Activated T-cell treated with anti-CD3 and anti-CD28 coated beads for 4 hours (primary cell): ENCODE data around the gene PDE6D.
"Not testable (repeated sequence)": the region's sequence is repeated elsewhere in the genome, so short reads cannot be mapped to it uniquely, and the experiment has no call there.

ENCODE experiments used
- DNase-seq: peaks from one replicate; pipeline ENCODE4 v3.0.0-alpha.2; 2020

PDE6D gene

GRCh38 chr2:231769170-231770136 is 11.6 kb downstream of the PDE6D start:
- no peak for DNase-seq

DNA sequence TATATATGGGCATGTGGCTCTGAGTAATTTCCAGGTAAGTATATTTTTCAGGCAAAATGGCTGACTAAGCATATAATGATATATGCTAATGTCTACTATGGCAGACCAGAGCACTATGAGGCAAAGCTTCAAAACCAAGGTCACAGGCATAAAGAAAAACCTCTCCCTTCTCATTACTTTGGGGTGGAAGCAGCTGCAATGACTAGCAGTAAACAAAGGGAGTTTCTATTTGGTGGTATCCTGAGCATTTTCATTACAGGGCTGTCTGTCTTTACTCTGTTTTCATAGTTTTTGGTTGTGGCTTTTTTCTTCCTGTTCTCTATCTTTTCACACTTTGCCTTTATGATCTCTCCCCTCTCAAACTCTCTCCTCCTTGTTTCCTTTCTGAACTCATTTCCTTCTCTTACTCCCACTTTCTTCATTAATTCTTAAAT is 15.6 kb downstream of the PDE6D start:
- no peak for DNase-seq

- DNase-seq = no peak
These were observed 16.3 kb downstream of the PDE6D start for GRCh38 chr2:231764760-231765159.

DNA sequence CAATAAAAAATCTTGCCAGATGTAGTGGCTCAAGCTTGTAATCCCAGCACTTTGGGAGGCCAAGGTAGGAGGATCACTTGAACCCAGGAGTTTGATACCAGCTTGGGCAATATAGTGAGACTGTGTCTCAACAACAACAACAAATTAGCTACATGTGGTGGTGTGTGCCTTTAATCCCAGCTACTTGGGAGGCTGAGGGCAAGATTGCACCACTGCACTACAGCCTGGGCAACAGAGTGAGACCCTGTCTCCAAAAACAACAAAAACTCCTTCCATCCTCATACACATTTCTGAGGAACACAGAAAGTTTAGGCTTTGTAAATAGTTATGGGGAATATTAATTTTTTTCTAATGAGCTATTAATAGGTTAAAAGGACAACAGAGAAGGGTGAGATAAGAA is 17.0 kb downstream of the PDE6D start:
- no peak for DNase-seq

DNA sequence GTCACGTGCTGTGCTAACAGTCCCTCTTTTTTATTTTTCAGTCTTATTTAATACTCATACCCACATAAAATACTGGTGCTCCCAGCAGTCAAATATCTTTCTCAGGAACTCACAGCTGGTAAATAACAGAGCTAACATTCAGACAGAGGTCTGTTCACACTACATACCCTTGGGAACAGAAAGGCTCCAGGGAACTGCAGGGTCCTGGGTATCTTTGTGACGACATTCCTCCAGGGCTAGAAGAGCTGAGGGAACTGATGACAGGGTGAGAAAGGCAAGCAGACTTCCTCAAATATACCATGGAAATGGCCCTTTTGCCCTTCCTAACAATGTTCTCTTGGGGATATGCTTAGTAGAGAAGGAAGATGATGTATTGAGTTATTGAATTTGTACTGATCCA is 19.3 kb downstream of the PDE6D start:
- DNase-seq = no peak

DNA sequence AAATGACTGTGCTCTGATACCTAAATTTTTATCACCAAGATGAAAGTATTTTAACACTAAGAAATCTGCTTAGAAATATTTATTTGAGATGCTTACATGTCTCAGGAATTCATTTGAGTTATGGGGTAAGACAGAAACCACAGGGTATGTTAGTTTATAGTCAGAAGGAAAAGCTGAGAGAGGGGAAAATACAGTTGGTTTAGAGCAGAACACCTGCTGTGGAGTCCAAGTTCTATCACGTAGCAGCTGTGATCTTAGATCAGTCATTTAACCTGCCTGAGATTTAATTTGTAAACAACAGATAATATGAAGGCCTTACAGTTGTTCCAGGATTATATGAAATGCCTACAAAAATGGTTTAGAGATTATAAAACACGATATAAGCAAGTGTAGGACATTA is 29.0 kb downstream of the PDE6D start:
- DNase-seq = no peak

GRCh38 chr2:231751042-231751815 is 29.9 kb downstream of the PDE6D start:
- no peak for DNase-seq

GRCh38 chr2:231749016-231749415 is 32.1 kb downstream of the PDE6D start:
- not testable (repeated sequence) for DNase-seq

DNA sequence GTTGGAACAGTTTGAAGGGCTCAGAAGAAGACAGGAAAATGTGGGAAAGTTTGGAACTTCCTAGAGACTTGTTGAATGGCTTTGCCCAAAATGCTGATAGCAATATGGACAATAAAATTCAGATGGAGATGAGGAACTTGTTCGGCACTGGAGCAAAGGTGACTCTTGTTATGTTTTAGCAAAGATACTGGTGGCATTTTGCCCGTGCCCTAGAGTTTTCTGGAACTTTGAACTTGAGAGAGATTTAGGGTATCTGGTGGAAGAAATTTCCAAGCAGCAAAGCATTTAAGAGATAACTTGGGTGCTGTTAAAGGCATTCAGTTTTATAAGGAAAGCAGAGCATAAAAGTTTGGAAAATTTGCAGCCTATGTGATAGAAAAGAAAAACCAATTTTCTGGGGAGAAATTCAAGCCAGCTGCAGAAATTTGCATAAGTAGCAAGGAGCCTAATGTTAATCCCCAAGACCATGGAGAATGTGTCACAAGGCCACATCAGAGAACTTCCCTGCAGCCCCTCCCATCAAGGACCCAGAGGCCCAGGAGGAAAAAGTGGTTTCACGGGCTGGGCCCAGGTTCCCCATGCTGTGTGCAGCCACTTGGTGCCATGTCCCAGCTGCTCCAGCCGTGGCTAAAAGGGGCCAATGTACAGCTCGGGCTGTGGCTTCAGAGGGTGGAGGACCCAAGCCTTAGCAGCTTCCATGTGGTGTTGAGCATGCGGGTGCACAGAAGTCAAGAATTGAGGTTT is 32.8 kb downstream of the PDE6D start:
- not testable (repeated sequence) for DNase-seq

- no peak for DNase-seq
These were observed 35.6 kb downstream of the PDE6D start for GRCh38 chr2:231745303-231746038.

DNA sequence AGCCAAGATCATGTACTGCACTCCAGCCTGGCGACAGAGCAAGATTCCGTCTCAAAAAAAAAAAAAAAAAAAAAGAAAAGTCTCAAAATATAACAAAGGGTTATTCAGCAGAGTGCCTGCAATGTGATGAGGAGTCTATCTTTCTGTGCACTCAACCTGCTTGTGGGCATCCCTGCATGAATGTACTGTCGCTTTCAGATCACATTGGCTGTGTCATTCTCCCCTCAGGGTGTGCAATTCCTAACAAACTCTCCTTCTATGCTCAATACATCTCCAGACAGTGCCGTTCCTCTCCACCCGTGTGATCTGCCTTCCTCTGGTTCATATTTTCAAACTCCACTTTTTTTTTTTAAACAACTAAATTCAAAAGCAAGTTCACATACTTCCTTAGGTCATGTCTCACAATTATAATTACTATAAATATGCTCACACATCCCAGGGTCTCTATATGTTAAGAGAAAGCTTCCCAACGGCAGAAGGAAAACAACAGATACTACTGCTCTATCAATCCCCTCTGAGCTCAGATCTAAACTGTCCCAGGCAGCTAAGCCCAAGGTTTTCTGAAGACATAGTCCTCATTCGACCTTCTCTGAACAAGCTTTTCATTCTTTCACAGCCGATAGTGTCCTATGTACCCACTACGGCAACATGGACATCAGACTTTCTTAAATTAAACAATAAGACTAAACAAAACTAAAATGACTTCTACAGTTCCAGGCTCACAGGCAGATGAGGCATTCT is 37.5 kb downstream of the PDE6D start:
- no peak for DNase-seq

DNA sequence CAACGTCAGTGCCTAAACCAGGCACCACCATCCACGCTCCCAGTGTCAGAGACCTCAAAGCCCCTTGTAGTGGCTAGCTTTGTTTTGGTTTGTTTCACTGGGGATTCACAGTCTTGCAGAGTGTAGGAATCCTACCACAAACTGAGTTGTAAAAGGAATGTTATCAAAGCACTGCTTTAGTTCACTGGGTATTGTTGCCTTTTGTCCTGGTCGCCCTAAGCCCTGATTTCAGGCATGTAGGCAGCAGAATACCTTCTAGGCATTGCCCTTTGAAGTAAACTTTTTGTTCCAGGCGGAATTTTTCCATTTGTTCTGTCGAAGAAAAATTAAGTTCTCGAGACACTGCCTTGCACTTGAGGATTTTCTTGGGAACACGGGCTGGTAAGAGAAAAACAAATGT is 43.3 kb downstream of the PDE6D start:
- DNase-seq = no peak

- no peak for DNase-seq
These were observed 48.5 kb downstream of the PDE6D start for GRCh38 chr2:231732604-231733003.

GRCh38 chr2:231727621-231728020 is 53.5 kb downstream of the PDE6D start:
- DNase-seq = no peak

DNA sequence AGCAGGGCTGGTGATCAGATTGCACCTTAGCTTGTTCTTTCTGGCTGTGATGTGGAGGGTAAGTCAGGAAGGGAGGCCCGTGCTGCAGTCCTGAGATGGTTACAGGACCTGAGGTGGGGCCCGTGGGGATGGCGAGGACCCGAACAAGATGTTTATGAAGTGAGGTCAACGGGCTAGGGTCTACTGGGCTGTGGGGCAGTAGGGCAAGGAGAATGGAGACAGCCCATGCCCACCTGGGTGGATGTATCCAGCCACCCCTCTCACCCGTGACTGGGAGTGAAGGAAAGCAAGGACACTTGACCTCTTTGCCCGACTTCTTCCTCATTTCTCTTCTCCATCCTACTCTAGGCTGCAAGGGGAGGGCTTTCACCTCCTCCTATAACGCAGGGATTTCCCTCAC is 54.8 kb downstream of the PDE6D start:
- no peak for DNase-seq

GRCh38 chr2:231725476-231725875 is 55.6 kb downstream of the PDE6D start:
- DNase-seq = no peak

GRCh38 chr2:231722721-231723307 is 58.3 kb downstream of the PDE6D start:
- no peak for DNase-seq

- DNase-seq = no peak
These were observed 59.8 kb downstream of the PDE6D start for GRCh38 chr2:231720987-231721966.

- no peak for DNase-seq
These were observed 60.6 kb downstream of the PDE6D start for GRCh38 chr2:231720292-231720986.
